Gastroesophageal sphincter (tissue), 4 donors: ENCODE data around the gene LRRC25. TPM values are rescaled to one million over a fixed set of nuclear protein-coding genes. Genes with fewer than 3 reads are reported as not detected.
A peak's percentile ranks its signal among the peaks of the same experiment; 100 is the strongest.

Experiments used
- ATAC-seq: fragments of 150-250 bp; one replicate; pipeline ENCODE4 v1.9.1; 2016; ENCODE audit warnings: mild to moderate bottlenecking, moderate library complexity
- H3K27ac ChIP-seq, 4 donors: fragments of 200-600 bp; sonication (generic) in 3 of 4; 1 replicate in 3 of 4; 2 replicates in 1 of 4; pipeline ENCODE4 v1.5.1; 2016 to 2019
- H3K27me3 ChIP-seq: fragments of 200-600 bp; sonication (generic); one replicate; pipeline ENCODE4 v1.5.1; 2019
- H3K36me3 ChIP-seq, 2 donors: fragments of 200-600 bp; sonication (generic); one replicate each; pipeline ENCODE4 v1.5.1; 2019; ENCODE audit warnings: control low read depth in 1 of 2
- H3K4me1 ChIP-seq, 3 donors: fragments of 200-600 bp; sonication (generic); 1 replicate in 2 of 3; 2 replicates in 1 of 3; pipeline ENCODE4 v1.5.1; 2016 to 2019; ENCODE audit warnings: control low read depth in 2 of 3
- H3K4me3 ChIP-seq, 2 donors: fragments of 200-600 bp; sonication (generic); one replicate each; pipeline ENCODE4 v1.5.1; 2019; ENCODE audit warnings: mild to moderate bottlenecking in 1 of 2, moderate library complexity in 1 of 2
- H3K9me3 ChIP-seq, 3 donors: fragments of 200-600 bp; sonication (generic); one replicate each; pipeline ENCODE4 v1.5.1; 2017 to 2019; ENCODE audit warnings: control low read depth in 2 of 3
- CTCF ChIP-seq, 4 experiments: fragments of 200-600 bp in 2 of 4; fragments of 450-650 bp in 2 of 4; sonication (generic) in 1 of 4; IDR thresholded peaks; one replicate each; pipeline ENCODE4 v1.5.1; 2017 to 2019; ENCODE audit warnings: antibody characterized with exemption in 4 of 4, mild to moderate bottlenecking in 2 of 4, moderate library complexity in 2 of 4
- EP300 ChIP-seq: sonication (generic); formaldehyde crosslinking; IDR thresholded peaks from one replicate; pipeline ENCODE4 v1.6.1; 2017; ENCODE audit warnings: antibody characterized with exemption, mild to moderate bottlenecking
- POLR2A ChIP-seq, 2 donors: fragments of 450-650 bp; IDR thresholded peaks; one replicate each; pipeline ENCODE4 v1.6.1; 2017; ENCODE audit warnings: antibody characterized with exemption in 2 of 2, mild to moderate bottlenecking in 2 of 2, moderate library complexity in 1 of 2
- POLR2AphosphoS5 ChIP-seq: sonication (generic); formaldehyde crosslinking; IDR thresholded peaks from one replicate; pipeline ENCODE4 v1.6.1; 2017; ENCODE audit warnings: antibody characterized with exemption
- WGBS, 2 donors: methylation state at CpG; one replicate each; pipeline ENCODE4 v1.1.5; 2018; ENCODE audit warnings: low coverage in 1 of 2; 5-methylcytosine and 5-hydroxymethylcytosine counted together
- total RNA-seq, 4 donors: library from RNA; depleted of rRNA; stranded (reverse); fragments of >200 nt; gene quantifications; one replicate each; pipeline ENCODE4 v1.1.0, GENCODE V29; 2016

The LRRC25 gene
- total RNA-seq, 4 donors from 2014 or later = 1.9 to 19.0 (median 4.8) TPM

- no peak for ATAC-seq
- WGBS, 2 donors = 51 to 53% methylated on average over 4 to 11 of the region's 13 CpGs
- H3K4me3 ChIP-seq = no peak overlapping the region
- H3K36me3 ChIP-seq = peaks cover 0 to 24% of the 10 kb centered on the region in 2 donors
- H3K27me3 ChIP-seq = no peaks in the 10 kb centered on the region
- TF ChIP-seq POLR2A (IDR thresholded peaks at IDR 0.05) = no peak
- TF ChIP-seq POLR2AphosphoS5 = no peak
- no peak for TF ChIP-seq CTCF (IDR thresholded peaks at IDR 0.05)
- TF ChIP-seq EP300 = no peak
- peak overlapping the region in 3 of 4 donors; percentile 83 for H3K27ac ChIP-seq
- no peaks in the 10 kb centered on the region for H3K9me3 ChIP-seq
- H3K4me1 ChIP-seq = peaks cover 0 to 57% (median 22%) of the 10 kb centered on the region in 3 donors
Measured at GRCh38 chr19:18439025-18439909, 41.8 kb upstream of the LRRC25 start.

GRCh38 chr19:18438331-18439024 lies 41.1 kb upstream of the LRRC25 start:
- Histone ChIP-seq H3K27me3 (no peaks in the 10 kb centered on the region), H3K4me3 (peak overlapping the region in 1 of 2 donors; percentile 61), H3K36me3 (peaks cover 0 to 16% of the 10 kb centered on the region in 2 donors), H3K27ac (peak overlapping the region in 3 of 4 donors; percentile 83), H3K4me1 (peaks cover 0 to 64% (median 24%) of the 10 kb centered on the region in 3 donors), H3K9me3 (no peaks in the 10 kb centered on the region)
- WGBS, 2 donors = 0 to 30% methylated on average over 1 to 4 of the region's 24 CpGs
- no peak for TF ChIP-seq CTCF (IDR thresholded peaks at IDR 0.05)
- no peak for ATAC-seq

GRCh38 chr19:18437491-18438330 lies 40.3 kb upstream of the LRRC25 start, which contains the start of gene ISYNA1:
Gene ISYNA1 (minus strand): TSS chr19:18438133. CDS start chr19:18437979, 154 bp downstream.
- Histone ChIP-seq H3K36me3 (peaks cover 0 to 10% of the 10 kb centered on the region in 2 donors), H3K9me3 (no peaks in the 10 kb centered on the region), H3K27me3 (no peaks in the 10 kb centered on the region), H3K4me1 (peaks cover 0 to 72% (median 29%) of the 10 kb centered on the region in 3 donors), H3K27ac (peak within 1 kb of the TSS in 3 of 4 donors; percentile 83), H3K4me3 (peak within 1 kb of the TSS; percentile 19 to 61)
- ATAC-seq = peak; percentile 26
- TF ChIP-seq POLR2A (IDR thresholded peaks at IDR 0.05) (peak in 1 of 2 donors; percentile 13), CTCF (IDR thresholded peaks at IDR 0.05) (no peak), EP300 (no peak), POLR2AphosphoS5 (no peak)
- WGBS, 2 donors = no CpG with 5 or more reads among the region's 99 CpGs

GRCh38 chr19:18436671-18437490 lies 39.5 kb upstream of the LRRC25 start:
- H3K4me3 ChIP-seq = peak overlapping the region; percentile 19 to 61
- TF ChIP-seq CTCF (IDR thresholded peaks at IDR 0.05) (peak in 1 of 4 experiments; percentile 26), POLR2A (IDR thresholded peaks at IDR 0.05) (no peak), POLR2AphosphoS5 (no peak)
- peak overlapping the region in 3 of 4 donors; percentile 83 for H3K27ac ChIP-seq
- 9 to 49% methylated on average over 7 to 11 of the region's 67 CpGs for WGBS, 2 donors
- peak; percentile 40 for ATAC-seq
- H3K27me3 ChIP-seq = no peaks in the 10 kb centered on the region
- H3K4me1 ChIP-seq = peaks cover 0 to 80% (median 29%) of the 10 kb centered on the region in 3 donors
- no peaks in the 10 kb centered on the region for H3K9me3 ChIP-seq
- peaks cover 0 to 10% of the 10 kb centered on the region in 2 donors for H3K36me3 ChIP-seq
